Superior temporal gyrus (tissue), 1 donor: Measurements from ENCODE around the gene CAMSAP1.

ENCODE experiments used
- DNase-seq: peaks from one replicate; pipeline ENCODE4 v3.0.0-alpha.2; 2016; ENCODE audit errors: extremely low spot score

Gene CAMSAP1

GRCh38 chr9:135813671-135814290, 93.6 kb downstream of the CAMSAP1 start:
- DNase-seq, result no peak

GRCh38 chr9:135812961-135813360, 94.4 kb downstream of the CAMSAP1 start:
- no peak for DNase-seq

GRCh38 chr9:135811801-135812200, 95.5 kb downstream of the CAMSAP1 start:
- DNase-seq, result peak; percentile 78

- no peak for DNase-seq
Observed at GRCh38 chr9:135810806-135811575, 96.4 kb downstream of the CAMSAP1 start.

- DNase-seq, result no peak
Observed at GRCh38 chr9:135809166-135809565, 98.2 kb downstream of the CAMSAP1 start.

- no peak for DNase-seq
Observed at GRCh38 chr9:135805422-135806022, 101.8 kb downstream of the CAMSAP1 start.

- DNase-seq, result no peak
Observed at GRCh38 chr9:135804581-135805421, 102.5 kb downstream of the CAMSAP1 start.

- no peak for DNase-seq
Observed at GRCh38 chr9:135803441-135803840, 103.9 kb downstream of the CAMSAP1 start.

GRCh38 chr9:135802876-135803419, 104.4 kb downstream of the CAMSAP1 start:
- no peak for DNase-seq

GRCh38 chr9:135801070-135801469, 106.3 kb downstream of the CAMSAP1 start:
- DNase-seq, result no peak

- no peak for DNase-seq
Observed at GRCh38 chr9:135799261-135799660, 108.1 kb downstream of the CAMSAP1 start.

- DNase-seq, result no peak
Observed at GRCh38 chr9:135798263-135798585, 109.1 kb downstream of the CAMSAP1 start.

GRCh38 chr9:135797507-135798262, 109.7 kb downstream of the CAMSAP1 start:
- peak; percentile 43 for DNase-seq

GRCh38 chr9:135796784-135797485, 110.4 kb downstream of the CAMSAP1 start:
- DNase-seq, result no peak

GRCh38 chr9:135795391-135795790, 112.0 kb downstream of the CAMSAP1 start:
- DNase-seq, result no peak

- DNase-seq, result no peak
Observed at GRCh38 chr9:135794361-135794885, 112.9 kb downstream of the CAMSAP1 start.

GRCh38 chr9:135794057-135794335, 113.3 kb downstream of the CAMSAP1 start:
- DNase-seq, result no peak

- no peak for DNase-seq
Observed at GRCh38 chr9:135793221-135794056, 113.9 kb downstream of the CAMSAP1 start.

- DNase-seq, result no peak
Observed at GRCh38 chr9:135792268-135793128, 114.8 kb downstream of the CAMSAP1 start.
